Loucy (cell line): ENCODE data around the gene EXTL2.

Experiments used
- CTCF ChIP-seq: fragments of 200-600 bp; sonication (generic); conservative IDR thresholded peaks from 2 replicates; pipeline ENCODE4 v1.5.1; 2014; ENCODE audit warnings: mild to moderate bottlenecking, antibody characterized with exemption, low read length
- EZH2phosphoT487 ChIP-seq: fragments of 200-600 bp; IDR thresholded peaks from 2 replicates; pipeline ENCODE4 v1.6.1; 2018; ENCODE audit warnings: antibody characterized with exemption, mild to moderate bottlenecking, moderate library complexity, borderline replicate concordance

- no peak for TF ChIP-seq CTCF
- TF ChIP-seq EZH2phosphoT487: no peak
Observed at GRCh38 chr1:100881687-100882086, 13.0 kb downstream of the EXTL2 start.
